ENCODE measurements around the gene PPP1R12C.

Gene PPP1R12C

GRCh38 chr19:55088543-55089341 is 28.7 kb downstream of the PPP1R12C start:
- peak; percentile 83 for DNase-seq

- no peak for DNase-seq
Observed at GRCh38 chr19:55088021-55088451, 29.4 kb downstream of the PPP1R12C start.

GRCh38 chr19:55087542-55087901 is 29.9 kb downstream of the PPP1R12C start:
- no peak for DNase-seq

- DNase-seq: peak; percentile 57
Observed at GRCh38 chr19:55086730-55087541, 30.5 kb downstream of the PPP1R12C start.

- no peak for DNase-seq
Observed at GRCh38 chr19:55085923-55086715, 31.3 kb downstream of the PPP1R12C start.

GRCh38 chr19:55084416-55084815 is 33.0 kb downstream of the PPP1R12C start:
- no peak for DNase-seq

- DNase-seq: no peak
Observed at GRCh38 chr19:55083004-55083850, 34.2 kb downstream of the PPP1R12C start.

GRCh38 chr19:55082020-55082851 is 35.2 kb downstream of the PPP1R12C start:
- peak; percentile 26 for DNase-seq

GRCh38 chr19:55081770-55082019 is 35.7 kb downstream of the PPP1R12C start:
- DNase-seq: no peak

- DNase-seq: peak; percentile 85
Observed at GRCh38 chr19:55080968-55081769, 36.3 kb downstream of the PPP1R12C start.

GRCh38 chr19:55080121-55080967 is 37.1 kb downstream of the PPP1R12C start:
- peak; percentile 58 for DNase-seq

GRCh38 chr19:55079400-55080038 is 37.9 kb downstream of the PPP1R12C start:
- no peak for DNase-seq

- no peak for DNase-seq
Observed at GRCh38 chr19:55078996-55079395, 38.4 kb downstream of the PPP1R12C start.

GRCh38 chr19:55077106-55077505 is 40.3 kb downstream of the PPP1R12C start:
- DNase-seq: no peak

- DNase-seq: no peak
Observed at GRCh38 chr19:55076321-55076720, 41.1 kb downstream of the PPP1R12C start.

- no peak for DNase-seq
Observed at GRCh38 chr19:55075371-55075998, 42.0 kb downstream of the PPP1R12C start, which contains the start of gene EPS8L1. Gene EPS8L1, plus strand, starts transcription at chr19:55075869. Its CDS starts 576 bp downstream, at chr19:55076445.

- DNase-seq: no peak
Observed at GRCh38 chr19:55071913-55072312, 45.5 kb downstream of the PPP1R12C start.

- DNase-seq: no peak
Observed at GRCh38 chr19:55071129-55071502, 46.3 kb downstream of the PPP1R12C start.
